ENCODE results near the gene SDE2. TPM values are rescaled to one million over a fixed set of nuclear protein-coding genes. Genes with fewer than 3 reads are reported as not detected.
"Not testable (repeated sequence)": the region's sequence is repeated elsewhere in the genome, so short reads cannot be mapped to it uniquely, and the experiment has no call there.

Gene SDE2
- total and polyA plus RNA-seq, 8 donors = 3.3 to 12.4 (median 8.5) TPM

- TF ChIP-seq CTCF (IDR thresholded peaks at IDR 0.05) = no peak
- Histone ChIP-seq H3K27me3 (no peaks in the 10 kb centered on the region), H3K9me3 (no peaks in the 10 kb centered on the region), H3K4me1 (peaks cover 13 to 33% (median 19%) of the 10 kb centered on the region in 3 donors), H3K4me3 (no peak overlapping the region), H3K27ac (peak overlapping the region in 3 of 4 donors; percentile 53 to 78 (median 73)), H3K36me3 (peaks cover 2 to 22% (median 4%) of the 10 kb centered on the region in 3 donors)
- WGBS, 2 donors = 59 to 71% methylated on average over 1 of the region's 1 CpG
- ATAC-seq = no peak
- no peak for DNase-seq
- FAIRE-seq = no peak
- intact Hi-C loops (cut with DNase I) = loop anchor here in 2 of 3 donors (5.0 to 10.0 kb wide), 3 partner anchors 205 to 505 kb away; partner anchors contain the start of gene SRP9 (in 1 of the 2)
Measured at GRCh38 chr1:225979421-225979820, 19.7 kb downstream of the SDE2 start.

GRCh38 chr1:225977937-225978748 is 21.0 kb downstream of the SDE2 start:
- DNase-seq = peak in 2 of 6 donors; percentile 50 to 53
- WGBS, 2 donors = 40 to 43% methylated on average over 15 of the region's 15 CpGs
- Histone ChIP-seq H3K9me3 (no peaks in the 10 kb centered on the region), H3K27ac (no peak overlapping the region), H3K36me3 (peaks cover 0 to 14% (median 2%) of the 10 kb centered on the region in 3 donors), H3K27me3 (no peaks in the 10 kb centered on the region), H3K4me1 (peaks cover 12 to 33% (median 17%) of the 10 kb centered on the region in 3 donors), H3K4me3 (no peak overlapping the region)
- intact Hi-C loops (cut with DNase I) = loop anchor here in 2 of 3 donors (5.0 to 10.0 kb wide), 3 partner anchors 203 to 503 kb away; partner anchors contain the start of gene SRP9 (in 1 of the 2)
- FAIRE-seq = no peak
- ATAC-seq = peak; percentile 12 to 46 (median 36)
- TF ChIP-seq CTCF (IDR thresholded peaks at IDR 0.05) = no peak

GRCh38 chr1:225975146-225975545 is 24.0 kb downstream of the SDE2 start:
- not testable (repeated sequence) for DNase-seq, ATAC-seq, H3K9me3 ChIP-seq, H3K27ac ChIP-seq, H3K4me3 ChIP-seq, FAIRE-seq, H3K36me3 ChIP-seq, H3K27me3 ChIP-seq
- intact Hi-C loops (cut with DNase I) = loop anchor here in 2 of 3 donors (5.0 to 10.0 kb wide), 3 partner anchors 200 to 500 kb away; partner anchors contain the start of gene SRP9 (in 1 of the 2)
- 90% methylated on average over 12 of the region's 12 CpGs for WGBS, 2 donors
- H3K4me1 ChIP-seq = peaks cover 7 to 22% (median 11%) of the 10 kb centered on the region in 3 donors

GRCh38 chr1:225974454-225974853 is 24.7 kb downstream of the SDE2 start:
- no peak overlapping the region for H3K27ac ChIP-seq
- intact Hi-C loops (cut with DNase I) = loop anchor here (5.0 to 10.0 kb wide), 3 partner anchors 200 to 500 kb away; partner anchors contain the start of gene SRP9 (in 1 of the 3)
- ATAC-seq (no peak), FAIRE-seq (no peak), DNase-seq (no peak)
- whole genome bisulfite sequencing, 2 donors = 79 to 90% methylated on average over 9 to 10 of the region's 10 CpGs
- H3K4me1 ChIP-seq = peaks cover 2 to 16% (median 9%) of the 10 kb centered on the region in 3 donors
- no peak for TF ChIP-seq CTCF (IDR thresholded peaks at IDR 0.05)
- H3K9me3 ChIP-seq = no peaks in the 10 kb centered on the region
- no peaks in the 10 kb centered on the region for H3K27me3 ChIP-seq
- no peak overlapping the region for H3K4me3 ChIP-seq
- no peaks in the 10 kb centered on the region for H3K36me3 ChIP-seq

GRCh38 chr1:225973158-225973557 is 26.0 kb downstream of the SDE2 start:
- 42 to 50% methylated on average over 5 of the region's 5 CpGs for WGBS, 2 donors
- H3K4me1 ChIP-seq = peaks cover 0 to 3% (median 0%) of the 10 kb centered on the region in 3 donors
- no peak for TF ChIP-seq CTCF (IDR thresholded peaks at IDR 0.05)
- intact Hi-C loops (cut with DNase I) = loop anchor here (5.0 to 10.0 kb wide), 3 partner anchors 198 to 498 kb away; partner anchors contain the start of gene SRP9 (in 1 of the 3)
- DNase-seq (no peak), FAIRE-seq (no peak), ATAC-seq (peak in 1 of 4 donors; percentile 18)
- H3K36me3 ChIP-seq = no peaks in the 10 kb centered on the region
- no peak overlapping the region for H3K27ac ChIP-seq
- H3K27me3 ChIP-seq = no peaks in the 10 kb centered on the region
- H3K4me3 ChIP-seq = no peak overlapping the region
- H3K9me3 ChIP-seq = no peaks in the 10 kb centered on the region

Measured in pancreas (tissue), 10 donors.